Upper lobe of left lung (tissue), 4 donors: ENCODE results near the gene RIN1.

Experiments
- EP300 ChIP-seq, 4 donors: sonication (generic); formaldehyde crosslinking; IDR thresholded peaks; one replicate each; pipeline ENCODE4 v1.5.1; 2017; ENCODE audit warnings: antibody characterized with exemption in 4 of 4, control low read depth in 2 of 4
- POLR2A ChIP-seq, 4 donors: fragments of 450-650 bp; IDR thresholded peaks; one replicate each; pipeline ENCODE4 v1.5.1; 2016 to 2017; ENCODE audit warnings: antibody characterized with exemption in 4 of 4, mild to moderate bottlenecking in 2 of 4
- POLR2AphosphoS5 ChIP-seq, 2 donors: sonication (generic); formaldehyde crosslinking; IDR thresholded peaks; one replicate each; pipeline ENCODE4 v1.5.1; 2017; ENCODE audit warnings: antibody characterized with exemption in 2 of 2
- TF ChIP-seq, protein P1 (sequence below), 6 experiments: fragments of 450-650 bp in 4 of 6; fragments of 200-600 bp in 2 of 6; sonication (generic) in 2 of 6; IDR thresholded peaks; one replicate each; pipeline ENCODE4 v1.5.1; 2016 to 2019; ENCODE audit warnings: antibody characterized with exemption in 6 of 6

DNA sequence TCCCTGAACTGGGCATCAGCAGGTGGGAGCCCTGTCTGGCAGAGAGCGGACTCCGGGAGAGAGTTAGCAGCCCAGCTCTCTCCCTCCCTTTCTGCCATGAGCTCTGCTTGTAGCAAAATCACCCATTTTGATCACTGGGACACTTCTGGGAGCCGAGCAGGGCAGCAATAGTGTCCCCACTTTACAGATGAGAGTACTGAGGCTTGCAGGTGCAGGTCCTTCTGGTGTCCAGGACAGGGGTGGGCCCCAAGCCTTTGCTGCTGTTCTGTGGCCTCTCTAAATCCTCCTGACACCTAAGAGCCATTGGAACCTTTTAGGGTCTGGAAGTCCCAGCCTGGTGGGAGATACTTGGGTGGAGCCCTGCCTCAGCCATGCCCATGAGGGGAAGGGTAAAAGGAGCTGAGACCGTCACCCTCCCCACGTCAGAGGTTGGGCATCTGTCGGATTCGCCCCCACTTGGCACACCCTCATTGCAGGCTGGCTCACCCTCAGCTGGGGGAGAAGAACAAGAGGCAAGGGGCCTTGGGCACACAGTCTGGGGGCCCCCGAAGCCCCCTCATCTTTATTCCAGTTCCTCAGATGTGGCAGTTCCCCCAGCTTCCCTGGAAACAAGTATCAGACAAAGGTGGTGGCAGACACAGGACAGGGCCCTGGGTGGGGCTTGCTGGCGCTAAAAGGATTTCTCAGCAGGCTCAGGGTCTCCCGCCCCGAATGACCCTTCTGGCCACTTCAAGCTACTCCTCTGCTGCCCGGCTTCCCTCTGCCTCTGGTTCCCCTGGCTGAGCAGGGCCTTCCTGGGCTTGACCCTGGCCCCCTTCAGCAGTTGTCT lies 4.5 kb downstream of the RIN1 start:
- TF ChIP-seq POLR2AphosphoS5 (IDR thresholded peaks at IDR 0.05) (no peak), POLR2A (IDR thresholded peaks at IDR 0.05) (no peak), EP300 (IDR thresholded peaks at IDR 0.05) (no peak)
- TF ChIP-seq, protein P1, sequence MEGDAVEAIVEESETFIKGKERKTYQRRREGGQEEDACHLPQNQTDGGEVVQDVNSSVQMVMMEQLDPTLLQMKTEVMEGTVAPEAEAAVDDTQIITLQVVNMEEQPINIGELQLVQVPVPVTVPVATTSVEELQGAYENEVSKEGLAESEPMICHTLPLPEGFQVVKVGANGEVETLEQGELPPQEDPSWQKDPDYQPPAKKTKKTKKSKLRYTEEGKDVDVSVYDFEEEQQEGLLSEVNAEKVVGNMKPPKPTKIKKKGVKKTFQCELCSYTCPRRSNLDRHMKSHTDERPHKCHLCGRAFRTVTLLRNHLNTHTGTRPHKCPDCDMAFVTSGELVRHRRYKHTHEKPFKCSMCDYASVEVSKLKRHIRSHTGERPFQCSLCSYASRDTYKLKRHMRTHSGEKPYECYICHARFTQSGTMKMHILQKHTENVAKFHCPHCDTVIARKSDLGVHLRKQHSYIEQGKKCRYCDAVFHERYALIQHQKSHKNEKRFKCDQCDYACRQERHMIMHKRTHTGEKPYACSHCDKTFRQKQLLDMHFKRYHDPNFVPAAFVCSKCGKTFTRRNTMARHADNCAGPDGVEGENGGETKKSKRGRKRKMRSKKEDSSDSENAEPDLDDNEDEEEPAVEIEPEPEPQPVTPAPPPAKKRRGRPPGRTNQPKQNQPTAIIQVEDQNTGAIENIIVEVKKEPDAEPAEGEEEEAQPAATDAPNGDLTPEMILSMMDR (IDR thresholded peaks at IDR 0.05): no peak
